DOHH2 (cell line): ENCODE data around the gene EID2B.

Experiments
- H3F3A ChIP-seq: fragments of 200-600 bp; sonication (generic), shearing (Covaris generic); 2 replicates; pipeline ENCODE4 v1.6.0; 2016; ENCODE audit warnings: antibody characterized with exemption, mild to moderate bottlenecking; ENCODE audit not compliant: control insufficient read depth, insufficient read depth
- H3K27ac ChIP-seq: fragments of 200-600 bp; sonication (generic); 2 replicates; pipeline ENCODE4 v1.5.1; 2014; ENCODE audit warnings: low read depth, mild to moderate bottlenecking, low read length, moderate library complexity
- H3K27me3 ChIP-seq: fragments of 200-600 bp; sonication (generic); 2 replicates; pipeline ENCODE4 v1.6.1; 2014; ENCODE audit warnings: mild to moderate bottlenecking, low read length, mixed read lengths; ENCODE audit not compliant: control insufficient read depth
- H3K36me3 ChIP-seq: fragments of 200-600 bp; sonication (generic); 2 replicates; pipeline ENCODE4 v1.6.1; 2014; ENCODE audit warnings: mild to moderate bottlenecking, low read length, moderate library complexity, mixed read lengths; ENCODE audit not compliant: control insufficient read depth
- H3K4me1 ChIP-seq: fragments of 200-600 bp; sonication (generic); 2 replicates; pipeline ENCODE4 v1.6.1; 2014; ENCODE audit warnings: mild to moderate bottlenecking, low read length, mixed read lengths; ENCODE audit not compliant: control insufficient read depth
- H3K4me2 ChIP-seq: fragments of 200-600 bp; sonication (generic); 2 replicates; pipeline ENCODE4 v1.6.0; 2014; ENCODE audit warnings: mild to moderate bottlenecking, low read length, moderate library complexity
- H3K4me3 ChIP-seq: fragments of 200-600 bp; sonication (generic); 2 replicates; pipeline ENCODE4 v1.5.1; 2014; ENCODE audit warnings: mild to moderate bottlenecking, low read length, mixed read lengths
- H3K79me2 ChIP-seq: fragments of 200-600 bp; sonication (generic); 2 replicates; pipeline ENCODE4 v1.6.1; 2014; ENCODE audit warnings: mild to moderate bottlenecking, low read length, mixed read lengths; ENCODE audit not compliant: control insufficient read depth
- H3K9me2 ChIP-seq: fragments of 200-600 bp; sonication (generic); replicated peaks from 2 replicates; pipeline ENCODE4 v1.6.1; 2014; ENCODE audit warnings: mild to moderate bottlenecking, low read length, mixed read lengths; ENCODE audit not compliant: control insufficient read depth
- H3K9me3 ChIP-seq: fragments of 200-600 bp; sonication (generic); 2 replicates; pipeline ENCODE4 v1.6.1; 2014; ENCODE audit warnings: antibody characterized with exemption, low read length, mixed read lengths; ENCODE audit not compliant: control insufficient read depth, insufficient read depth
- H4K20me1 ChIP-seq: fragments of 200-600 bp; sonication (generic); 2 replicates; pipeline ENCODE4 v1.6.0; 2014; ENCODE audit warnings: low read depth, mild to moderate bottlenecking, antibody characterized with exemption, low read length, moderate library complexity; ENCODE audit not compliant: control insufficient read depth, insufficient read depth
- EZH2phosphoT487 ChIP-seq: fragments of 200-600 bp; sonication (generic); IDR thresholded peaks from 2 replicates; pipeline ENCODE4 v1.6.1; 2017; ENCODE audit warnings: borderline replicate concordance, mild to moderate bottlenecking, antibody characterized with exemption, low read length, moderate library complexity, mixed read lengths
- TF ChIP-seq, protein P1 (sequence below): fragments of 200-600 bp; sonication (generic); IDR thresholded peaks from one replicate; pipeline ENCODE4 v1.5.1; 2014; ENCODE audit warnings: antibody characterized with exemption, mild to moderate bottlenecking, low read depth, low read length; ENCODE audit not compliant: poor library complexity, severe bottlenecking

Gene EID2B

GRCh38 chr19:39515551-39516191, 17.0 kb downstream of the EID2B start:
- Histone ChIP-seq H4K20me1 (no peaks in the 10 kb centered on the region), H3F3A (no peaks in the 10 kb centered on the region), H3K4me2 (peak overlapping the region; percentile 35), H3K27me3 (peaks cover 37% of the 10 kb centered on the region), H3K27ac (no peak overlapping the region), H3K9me3 (no peaks in the 10 kb centered on the region), H3K9me2 (no peaks in the 10 kb centered on the region), H3K36me3 (no peaks in the 10 kb centered on the region), H3K79me2 (no peaks in the 10 kb centered on the region), H3K4me1 (peaks cover 30% of the 10 kb centered on the region), H3K4me3 (no peak overlapping the region)
- TF ChIP-seq, protein P1, sequence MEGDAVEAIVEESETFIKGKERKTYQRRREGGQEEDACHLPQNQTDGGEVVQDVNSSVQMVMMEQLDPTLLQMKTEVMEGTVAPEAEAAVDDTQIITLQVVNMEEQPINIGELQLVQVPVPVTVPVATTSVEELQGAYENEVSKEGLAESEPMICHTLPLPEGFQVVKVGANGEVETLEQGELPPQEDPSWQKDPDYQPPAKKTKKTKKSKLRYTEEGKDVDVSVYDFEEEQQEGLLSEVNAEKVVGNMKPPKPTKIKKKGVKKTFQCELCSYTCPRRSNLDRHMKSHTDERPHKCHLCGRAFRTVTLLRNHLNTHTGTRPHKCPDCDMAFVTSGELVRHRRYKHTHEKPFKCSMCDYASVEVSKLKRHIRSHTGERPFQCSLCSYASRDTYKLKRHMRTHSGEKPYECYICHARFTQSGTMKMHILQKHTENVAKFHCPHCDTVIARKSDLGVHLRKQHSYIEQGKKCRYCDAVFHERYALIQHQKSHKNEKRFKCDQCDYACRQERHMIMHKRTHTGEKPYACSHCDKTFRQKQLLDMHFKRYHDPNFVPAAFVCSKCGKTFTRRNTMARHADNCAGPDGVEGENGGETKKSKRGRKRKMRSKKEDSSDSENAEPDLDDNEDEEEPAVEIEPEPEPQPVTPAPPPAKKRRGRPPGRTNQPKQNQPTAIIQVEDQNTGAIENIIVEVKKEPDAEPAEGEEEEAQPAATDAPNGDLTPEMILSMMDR: no peak
- no peak for TF ChIP-seq EZH2phosphoT487

DNA sequence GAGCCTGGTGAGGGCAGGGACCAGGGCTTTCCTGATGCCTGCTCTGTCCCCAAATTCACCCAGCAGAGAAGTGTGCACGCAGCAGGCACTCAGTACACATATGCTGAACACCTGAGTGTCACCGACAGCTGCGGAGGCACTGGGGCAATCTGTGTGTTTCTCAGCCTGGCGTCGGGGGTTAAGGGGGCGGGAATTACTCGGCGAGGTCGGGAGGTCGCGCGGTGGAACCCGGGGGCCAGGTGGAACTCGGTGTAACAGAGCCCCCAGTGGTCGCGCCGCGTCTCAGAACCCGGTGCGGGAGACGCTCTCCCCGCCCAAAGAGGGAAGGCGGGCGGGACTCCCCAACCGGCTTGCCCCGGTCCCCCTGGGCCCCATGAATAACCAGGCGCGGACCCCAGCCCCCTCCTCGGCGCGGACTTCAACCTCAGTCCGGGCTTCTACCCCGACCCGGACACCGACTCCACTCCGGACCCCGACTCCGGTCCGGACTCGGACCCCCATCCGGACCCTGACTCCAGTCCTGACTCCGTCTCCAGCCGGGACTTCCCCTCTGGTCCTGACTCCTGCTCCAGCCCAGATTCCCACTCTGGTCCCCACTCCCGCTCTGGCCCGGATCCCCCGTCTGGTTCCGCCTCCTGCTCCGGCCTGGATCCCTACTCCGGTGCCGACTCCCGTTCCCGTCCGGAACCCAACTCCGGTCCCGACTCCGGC, 17.7 kb downstream of the EID2B start, which contains the start of gene SELENOV:
Gene SELENOV, plus strand, starts transcription at position 300 of the 711 bp plus-strand sequence. Its CDS starts 74 bp downstream, at position 374.
- Histone ChIP-seq H3K27ac (no peak within 1 kb of the TSS), H3K79me2 (no peaks in the 10 kb centered on the region), H3F3A (no peaks in the 10 kb centered on the region), H4K20me1 (no peaks in the 10 kb centered on the region), H3K4me2 (peak within 1 kb of the TSS; percentile 35), H3K9me2 (no peaks in the 10 kb centered on the region), H3K36me3 (no peaks in the 10 kb centered on the region), H3K9me3 (no peaks in the 10 kb centered on the region), H3K27me3 (peaks cover 37% of the 10 kb centered on the region), H3K4me1 (peaks cover 29% of the 10 kb centered on the region), H3K4me3 (no peak within 1 kb of the TSS)
- TF ChIP-seq EZH2phosphoT487: peak; percentile 81; the same call in 1 of the 2 replicates
- TF ChIP-seq, protein P1: peak; percentile 37

- no peaks in the 10 kb centered on the region for H3K9me2 ChIP-seq
- no peak overlapping the region for H3K4me2 ChIP-seq
- no peaks in the 10 kb centered on the region for H3K79me2 ChIP-seq
- no peaks in the 10 kb centered on the region for H3K9me3 ChIP-seq
- no peaks in the 10 kb centered on the region for H4K20me1 ChIP-seq
- H3K4me3 ChIP-seq: no peak overlapping the region
- H3K36me3 ChIP-seq: no peaks in the 10 kb centered on the region
- H3K4me1 ChIP-seq: peaks cover 15% of the 10 kb centered on the region
- H3K27ac ChIP-seq: no peak overlapping the region
- no peaks in the 10 kb centered on the region; the same call in 1 of the 2 replicates for H3F3A ChIP-seq
- no peak for TF ChIP-seq EZH2phosphoT487
- TF ChIP-seq, protein P1: no peak
- peaks cover 37% of the 10 kb centered on the region for H3K27me3 ChIP-seq
Measured at GRCh38 chr19:39512988-39513387, 19.7 kb downstream of the EID2B start.
